ENCODE measurements around the gene EGLN1. TPM values are rescaled to one million over a fixed set of nuclear protein-coding genes. Genes with fewer than 3 reads are reported as not detected.

EGLN1 gene
- polyA plus RNA-seq, 1 of the 3 experiments (the other 2 are of a cell fraction): 10.7 TPM

- CTCF ChIA-PET: interaction anchor here (0.6 to 1.7 kb wide), 4 partner anchors 13 to 241 kb away, joined by 3 to 6 read pairs (median 3); no protein-coding TSS in a partner anchor
- POLR2A ChIA-PET: no interaction called here
Measured at GRCh38 chr1:231372501-231372900, 49.6 kb downstream of the EGLN1 start.

More at GRCh38 chr1:231372501-231372900, 49.6 kb downstream of the EGLN1 start:
- Histone ChIP-seq H3K27me3 (ENCODE audit: insufficient read depth) (no peaks in the 10 kb centered on the region), H3K27ac (ENCODE audit: low read depth in 2 of 2, low read length in 1 of 2) (no peak overlapping the region), H3F3A (replicated peaks; ENCODE audit: insufficient read depth) (no peaks in the 10 kb centered on the region), H3K9me2 (no peaks in the 10 kb centered on the region), H3K9me3 (no peaks in the 10 kb centered on the region), H3K4me1 (ENCODE audit: control insufficient read depth in 1 of 2, insufficient read depth in 2 of 2, low read depth in 1 of 2, low read length in 1 of 2) (no peaks in the 10 kb centered on the region; a peak in 1 of 4 replicates), H3K79me2 (ENCODE audit: insufficient read depth) (peaks cover 56% of the 10 kb centered on the region), H4K20me1 (ENCODE audit: insufficient read depth) (peaks cover 11% of the 10 kb centered on the region; the same call in 1 of the 2 replicates), H3K9ac (no peak overlapping the region), H3K36me3 (replicated peaks in 1 of 2; ENCODE audit: control insufficient read depth in 1 of 2, insufficient read depth in 2 of 2, low read length in 1 of 2) (peaks cover 12 to 19% of the 10 kb centered on the region in 2 experiments), H3K4me3 (ENCODE audit: low read depth in 2 of 2, low read length in 1 of 2) (no peak overlapping the region), H2AFZ (ENCODE audit: low read depth) (no peak overlapping the region), H3K4me2 (no peak overlapping the region)
- TF ChIP-seq TCF12 (IDR thresholded peaks at IDR 0.05) (no peak), GABPA (IDR thresholded peaks at IDR 0.05; ENCODE audit: low read depth) (no peak), CTCF (IDR thresholded peaks at IDR 0.05) (no peak), MAX (IDR thresholded peaks at IDR 0.05; ENCODE audit: low read depth) (no peak), RAD21 (IDR thresholded peaks at IDR 0.05; ENCODE audit: low read length) (no peak), ZBTB33 (IDR thresholded peaks at IDR 0.05; ENCODE audit: borderline replicate concordance, low read depth) (no peak), NFIC (IDR thresholded peaks at IDR 0.05; ENCODE audit: borderline replicate concordance) (no peak), ELF1 (IDR thresholded peaks at IDR 0.05) (no peak), PBX3 (IDR thresholded peaks at IDR 0.05) (no peak), POLR2AphosphoS5 (IDR thresholded peaks at IDR 0.05; ENCODE audit: low read depth, low read length) (no peak), RFX5 (IDR thresholded peaks at IDR 0.05; ENCODE audit: low read length) (no peak)
- DNase-seq: no peak

All from SK-N-SH (cell line).